Peyer's patch (tissue), 4 donors: ENCODE measurements around the gene EMC8.

ENCODE experiments used
- CTCF ChIP-seq, 6 experiments: fragments of 450-650 bp in 4 of 6; fragments of 200-600 bp in 2 of 6; sonication (generic) in 1 of 6; IDR thresholded peaks; one replicate each; pipeline ENCODE4 v1.5.1; 2017 to 2019; ENCODE audit warnings: antibody characterized with exemption in 6 of 6, mild to moderate bottlenecking in 3 of 6, moderate library complexity in 1 of 6
- POLR2A ChIP-seq, 2 donors: fragments of 450-650 bp; IDR thresholded peaks; one replicate each; pipeline ENCODE4 v1.5.1; 2017; ENCODE audit warnings: antibody characterized with exemption in 2 of 2, mild to moderate bottlenecking in 2 of 2, moderate library complexity in 2 of 2

GRCh38 chr16:85774811-85775210 lies 24.5 kb downstream of the EMC8 start:
- no peak for TF ChIP-seq CTCF (IDR thresholded peaks at IDR 0.05)
- TF ChIP-seq POLR2A (IDR thresholded peaks at IDR 0.05) = no peak
